NCI-H748 (cell line): ENCODE measurements around the gene IL13.
"Not testable (repeated sequence)": the region's sequence is repeated elsewhere in the genome, so short reads cannot be mapped to it uniquely, and the experiment has no call there.

Experiments
- DNase-seq: peaks from one replicate; lab custom pipeline; 2025; ENCODE audit not compliant: unreplicated experiment; lab: John Stamatoyannopoulos, UW

Gene IL13

DNA sequence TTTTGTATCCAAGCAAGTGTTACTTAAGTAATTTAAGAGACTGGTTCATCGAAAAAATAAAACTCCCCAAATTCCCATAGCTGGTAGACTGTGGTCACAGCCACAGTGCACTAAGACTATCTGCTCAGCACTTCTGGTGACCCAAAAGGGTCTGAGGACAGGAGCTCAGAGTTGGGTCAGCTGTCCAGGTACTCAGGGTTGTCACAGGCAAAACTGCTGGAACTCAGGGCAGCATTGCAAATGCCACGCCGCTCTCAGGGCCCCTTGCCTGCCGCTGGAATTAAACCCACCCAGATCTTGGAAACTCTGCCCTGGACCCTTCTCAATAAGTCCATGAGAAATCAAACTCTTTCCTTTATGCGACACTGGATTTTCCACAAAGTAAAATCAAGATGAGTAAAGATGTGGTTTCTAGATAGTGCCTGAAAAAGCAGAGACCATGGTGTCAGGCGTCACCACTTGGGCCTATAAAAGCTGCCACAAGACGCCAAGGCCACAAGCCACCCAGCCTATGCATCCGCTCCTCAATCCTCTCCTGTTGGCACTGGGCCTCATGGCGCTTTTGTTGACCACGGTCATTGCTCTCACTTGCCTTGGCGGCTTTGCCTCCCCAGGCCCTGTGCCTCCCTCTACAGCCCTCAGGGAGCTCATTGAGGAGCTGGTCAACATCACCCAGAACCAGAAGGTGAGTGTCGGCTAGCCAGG is at the start of gene IL13:
Gene IL13, plus strand, starts transcription at position 498 of the 705 bp plus-strand sequence. Its CDS starts 14 bp downstream, at position 512.
- no peak for DNase-seq

- DNase-seq = no peak
These were observed 46.0 kb upstream of the IL13 start for GRCh38 chr5:132611965-132612364.

DNA sequence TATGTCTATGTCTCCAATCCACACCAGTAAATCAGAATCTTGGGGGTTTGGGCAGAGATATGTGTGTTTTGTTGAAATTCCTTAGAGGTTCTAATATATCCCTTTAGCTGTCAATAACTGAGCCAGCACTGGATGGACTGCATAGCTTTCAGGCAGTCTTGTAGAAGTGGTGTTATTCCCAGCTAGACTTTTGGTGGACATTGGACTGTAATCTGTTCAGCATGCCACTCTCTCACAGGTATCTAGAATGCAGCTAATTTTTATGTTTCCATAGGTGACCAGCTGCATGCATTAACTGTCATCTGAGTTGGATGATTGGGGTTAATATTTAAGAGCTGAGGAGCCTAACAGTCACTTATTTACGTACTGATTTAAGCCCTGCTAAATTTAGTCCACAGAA is 45.1 kb upstream of the IL13 start:
- DNase-seq = no peak

DNA sequence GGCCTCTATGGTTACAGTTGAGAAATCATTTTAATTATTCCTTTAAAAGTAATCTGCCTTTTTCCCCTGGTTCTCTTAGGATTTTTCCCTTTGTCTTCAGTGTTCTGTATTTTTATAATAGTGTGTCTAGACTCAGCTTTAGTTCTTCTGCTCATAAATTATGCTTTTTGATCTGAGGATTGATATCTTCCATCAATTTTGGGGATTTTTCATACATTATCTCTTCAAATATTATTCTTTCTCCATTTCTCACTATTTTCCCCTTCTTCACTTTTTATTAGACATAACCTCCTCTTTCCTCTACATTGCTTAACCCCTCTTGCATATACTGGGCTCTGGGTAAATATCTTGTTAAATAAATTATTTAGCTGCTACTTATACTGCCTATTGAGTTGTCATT is 36.3 kb upstream of the IL13 start:
- DNase-seq = no peak

GRCh38 chr5:132622608-132623007 is 35.4 kb upstream of the IL13 start:
- DNase-seq = no peak

- no peak for DNase-seq
These were observed 30.5 kb upstream of the IL13 start for GRCh38 chr5:132627470-132627869.

DNA sequence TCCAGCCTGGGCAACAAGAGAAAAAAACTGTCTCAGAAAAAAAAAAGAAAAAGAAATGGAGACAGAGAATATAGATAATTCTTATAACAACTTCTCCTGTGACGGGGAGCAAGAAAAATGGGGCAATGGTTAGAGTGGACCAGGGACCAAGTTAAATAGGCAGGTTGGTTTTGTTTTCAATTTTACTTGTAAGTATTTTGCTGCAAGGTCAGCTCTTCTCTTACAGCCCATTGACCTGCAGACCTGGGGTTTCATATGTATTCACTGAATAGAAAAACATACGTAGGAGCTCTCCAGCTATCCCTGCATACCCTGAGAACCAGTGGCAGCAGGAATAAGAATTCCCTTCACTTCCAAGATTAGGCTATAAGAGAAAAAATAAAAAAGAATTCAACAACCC is 29.2 kb upstream of the IL13 start:
- DNase-seq = no peak

GRCh38 chr5:132629230-132629944 is 28.6 kb upstream of the IL13 start:
- DNase-seq = no peak

- DNase-seq = not testable (repeated sequence)
These were observed 24.4 kb upstream of the IL13 start for GRCh38 chr5:132633587-132633986.

GRCh38 chr5:132635873-132636272 is 22.1 kb upstream of the IL13 start:
- DNase-seq = no peak

DNA sequence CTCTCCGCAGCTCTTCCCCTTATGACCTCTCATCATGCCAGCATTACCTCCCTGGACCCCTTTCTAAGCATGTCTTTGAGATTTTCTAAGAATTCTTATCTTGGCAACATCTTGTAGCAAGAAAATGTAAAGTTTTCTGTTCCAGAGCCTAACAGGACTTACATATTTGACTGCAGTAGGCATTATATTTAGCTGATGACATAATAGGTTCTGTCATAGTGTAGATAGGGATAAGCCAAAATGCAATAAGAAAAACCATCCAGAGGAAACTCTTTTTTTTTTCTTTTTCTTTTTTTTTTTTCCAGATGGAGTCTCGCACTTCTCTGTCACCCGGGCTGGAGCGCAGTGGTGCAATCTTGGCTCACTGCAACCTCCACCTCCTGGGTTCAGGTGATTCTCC is 20.7 kb upstream of the IL13 start:
- DNase-seq = no peak

- no peak for DNase-seq
These were observed 18.3 kb upstream of the IL13 start for GRCh38 chr5:132639706-132640130.

GRCh38 chr5:132640613-132641012 is 17.4 kb upstream of the IL13 start:
- DNase-seq = no peak

DNA sequence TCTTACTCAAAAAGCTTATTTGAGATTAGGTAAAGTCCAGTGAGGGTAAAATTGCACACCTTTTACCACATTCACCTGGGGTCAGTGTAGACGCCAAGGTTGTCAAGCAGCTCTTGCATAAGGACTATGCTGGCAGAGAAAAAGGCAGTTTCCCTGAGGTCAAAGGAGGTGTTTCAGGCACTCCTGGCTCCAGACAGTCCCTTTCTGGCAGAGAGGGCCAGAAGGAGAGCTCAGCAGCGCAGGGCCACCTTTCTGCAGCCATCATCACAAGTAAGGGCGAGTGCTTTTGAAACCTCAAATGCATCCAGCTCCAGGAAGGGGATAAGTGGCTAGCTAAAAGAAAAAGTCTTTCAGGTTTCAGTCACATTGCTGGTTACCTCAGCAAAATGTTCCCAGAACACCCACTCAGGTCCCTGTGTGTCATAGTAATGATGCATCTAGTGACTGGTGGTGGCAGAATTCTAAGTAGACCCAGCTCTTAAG is 16.7 kb upstream of the IL13 start:
- DNase-seq = no peak

- DNase-seq = no peak
These were observed 16.1 kb upstream of the IL13 start for GRCh38 chr5:132641841-132642240.

DNA sequence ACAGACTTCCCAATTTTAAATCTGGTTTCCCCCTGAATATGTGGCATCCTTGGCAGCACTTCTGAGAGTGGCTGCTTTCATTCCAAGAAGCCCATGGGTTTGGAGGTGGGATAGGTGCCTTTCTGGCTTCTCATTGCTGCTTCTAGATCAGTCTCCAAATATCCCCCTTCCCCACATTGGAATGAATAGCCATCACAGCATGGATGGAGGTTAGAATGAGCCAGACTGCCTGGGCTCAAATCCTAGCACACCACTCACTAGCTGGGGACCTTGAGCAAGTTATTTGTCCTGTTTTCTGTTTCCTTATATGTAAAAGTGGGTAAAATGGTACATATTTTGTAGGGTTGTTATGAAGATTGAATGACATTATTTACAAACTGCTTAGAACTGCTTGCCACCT is 13.8 kb upstream of the IL13 start:
- no peak for DNase-seq

DNA sequence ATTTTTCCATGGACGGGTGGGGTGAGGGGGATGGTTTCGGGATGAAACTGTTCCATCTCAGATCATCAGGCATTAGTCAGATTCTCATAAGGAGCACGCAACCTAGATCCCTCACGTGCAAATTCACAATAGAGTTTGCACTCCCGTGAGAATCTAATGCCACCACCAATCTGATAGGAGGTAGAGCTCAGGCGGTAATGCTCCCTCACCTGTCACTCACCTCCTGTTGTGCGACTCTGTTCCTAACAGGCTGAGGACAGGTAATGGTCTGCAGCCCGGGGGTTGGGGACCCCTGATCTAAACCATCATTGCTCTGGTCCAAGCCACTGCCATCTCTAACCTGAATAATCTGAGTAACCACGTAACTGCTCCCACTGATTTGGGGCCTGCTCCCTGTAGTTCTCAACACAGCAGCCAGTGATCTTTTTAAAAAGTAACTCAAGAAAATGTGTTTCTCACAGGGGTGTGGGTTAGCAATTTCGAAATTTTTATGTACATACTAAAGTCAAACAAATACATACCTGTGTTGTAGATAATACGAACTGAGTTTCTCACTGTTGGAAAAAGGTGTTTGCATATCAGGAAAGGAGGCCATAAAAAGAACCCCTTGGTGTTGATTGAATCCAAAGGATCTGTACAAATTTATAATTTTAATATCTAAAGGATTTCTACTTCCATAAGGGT is 11.2 kb upstream of the IL13 start:
- no peak for DNase-seq

GRCh38 chr5:132647473-132647872 is 10.5 kb upstream of the IL13 start:
- no peak for DNase-seq

- no peak for DNase-seq
These were observed 9.6 kb upstream of the IL13 start for GRCh38 chr5:132648355-132648754.

DNA sequence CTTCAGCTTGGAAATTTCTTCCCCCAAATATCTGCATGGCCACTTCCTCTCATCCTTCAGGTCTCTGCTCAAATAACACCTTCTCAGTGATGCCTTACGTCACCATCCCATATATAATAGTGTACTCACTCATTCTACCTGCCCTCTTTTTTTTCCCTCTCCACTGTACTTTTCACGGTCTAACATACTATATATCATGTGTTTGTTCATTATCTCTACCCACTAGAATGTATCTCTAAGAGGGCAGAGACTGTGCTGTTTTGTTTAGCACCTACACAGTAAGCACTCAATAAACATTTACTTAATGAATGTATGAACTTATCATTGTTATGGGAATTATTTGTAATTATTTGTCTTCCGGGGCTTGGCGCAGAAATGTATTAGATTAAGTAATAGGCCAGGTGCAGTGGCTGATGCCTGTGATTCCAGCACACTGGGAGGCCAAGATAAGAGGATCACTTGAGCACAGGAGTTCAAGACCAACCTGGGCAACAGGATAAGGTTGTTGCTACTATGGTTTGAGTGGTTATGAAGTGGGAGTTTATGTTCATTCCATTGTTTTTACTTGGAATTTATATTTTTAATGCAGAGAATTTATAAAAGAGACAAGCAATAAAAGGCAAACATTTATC is 6.0 kb upstream of the IL13 start:
- peak; percentile 78 for DNase-seq

DNA sequence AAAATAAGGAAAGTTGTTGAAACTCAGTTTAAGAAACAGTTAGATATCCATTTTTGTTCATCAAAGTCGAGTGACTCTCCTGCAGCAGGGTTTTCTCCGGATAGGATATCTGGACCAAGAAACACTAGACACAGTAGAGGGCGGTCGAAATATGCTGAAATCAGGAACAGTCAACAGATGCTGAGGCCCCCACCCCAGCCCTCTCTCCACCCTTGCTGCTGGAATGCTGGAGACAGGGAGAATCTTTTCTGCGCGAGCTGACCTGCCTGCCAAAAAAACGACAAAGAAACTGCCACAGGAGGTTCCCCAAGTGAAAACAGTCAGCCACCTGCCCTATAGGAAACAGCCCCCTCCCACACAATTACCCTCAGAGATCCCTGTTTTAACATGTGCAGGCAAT is 4.3 kb upstream of the IL13 start:
- DNase-seq = no peak
